Loucy (cell line): Measurements from ENCODE around the gene SLC2A4RG.

Experiments
- H2AFZ ChIP-seq: fragments of 200-600 bp; sonication (generic); 2 replicates; pipeline ENCODE4 v1.6.0; 2016; ENCODE audit warnings: antibody characterized with exemption, mild to moderate bottlenecking, low read length, moderate library complexity
- H3F3A ChIP-seq: fragments of 200-600 bp; 2 replicates; pipeline ENCODE4 v1.6.0; 2016; ENCODE audit warnings: antibody characterized with exemption, low read depth, mild to moderate bottlenecking
- H3K27me3 ChIP-seq: fragments of 200-600 bp; sonication (generic); 2 replicates; pipeline ENCODE4 v1.6.1; 2014; ENCODE audit warnings: low read length, mild to moderate bottlenecking; ENCODE audit not compliant: insufficient read depth, poor library complexity, severe bottlenecking
- H3K36me3 ChIP-seq: fragments of 200-600 bp; sonication (generic); 2 replicates; pipeline ENCODE4 v1.6.1; 2016; ENCODE audit warnings: low read length; ENCODE audit not compliant: insufficient read depth
- H3K4me1 ChIP-seq: fragments of 200-600 bp; sonication (generic); 2 replicates; pipeline ENCODE4 v1.5.1; 2014; ENCODE audit warnings: low read length, mild to moderate bottlenecking; ENCODE audit not compliant: insufficient read depth, poor library complexity, severe bottlenecking
- H3K4me2 ChIP-seq: fragments of 200-600 bp; sonication (generic); 2 replicates; pipeline ENCODE4 v1.6.0; 2014; ENCODE audit warnings: antibody characterized with exemption, low read length, low read depth, mild to moderate bottlenecking; ENCODE audit not compliant: poor library complexity, severe bottlenecking
- H3K4me3 ChIP-seq: fragments of 200-600 bp; sonication (generic); 2 replicates; pipeline ENCODE4 v1.5.1; 2014; ENCODE audit warnings: low read length, mild to moderate bottlenecking, mixed read lengths; ENCODE audit not compliant: poor library complexity, severe bottlenecking
- H3K79me2 ChIP-seq: fragments of 200-600 bp; sonication (generic); 2 replicates; pipeline ENCODE4 v1.6.1; 2014; ENCODE audit warnings: low read length; ENCODE audit not compliant: insufficient read depth
- H3K9ac ChIP-seq: fragments of 200-600 bp; sonication (generic); 2 replicates; pipeline ENCODE4 v1.6.0; 2014; ENCODE audit warnings: mild to moderate bottlenecking, low read depth, low read length, moderate library complexity; ENCODE audit not compliant: poor library complexity, severe bottlenecking
- H3K9me2 ChIP-seq: fragments of 200-600 bp; sonication (generic); replicated peaks from 2 replicates; pipeline ENCODE4 v1.6.1; 2016; ENCODE audit warnings: low read depth, low read length, mixed read lengths
- H3K9me3 ChIP-seq: fragments of 200-600 bp; sonication (generic); 2 replicates; pipeline ENCODE4 v1.6.1; 2014; ENCODE audit warnings: mild to moderate bottlenecking, antibody characterized with exemption, low read length, low read depth; ENCODE audit not compliant: insufficient read depth
- H4K20me1 ChIP-seq: fragments of 200-600 bp; sonication (generic); 2 replicates; pipeline ENCODE4 v1.6.0; 2014; ENCODE audit warnings: antibody characterized with exemption, low read length, mild to moderate bottlenecking; ENCODE audit not compliant: insufficient read depth, poor library complexity, severe bottlenecking
- EZH2phosphoT487 ChIP-seq: fragments of 200-600 bp; IDR thresholded peaks from 2 replicates; pipeline ENCODE4 v1.6.1; 2018; ENCODE audit warnings: antibody characterized with exemption, mild to moderate bottlenecking, moderate library complexity, borderline replicate concordance
- TF ChIP-seq, protein P1 (sequence below): fragments of 200-600 bp; sonication (generic); conservative IDR thresholded peaks from 2 replicates; pipeline ENCODE4 v1.5.1; 2014; ENCODE audit warnings: mild to moderate bottlenecking, antibody characterized with exemption, low read length

Gene SLC2A4RG

DNA sequence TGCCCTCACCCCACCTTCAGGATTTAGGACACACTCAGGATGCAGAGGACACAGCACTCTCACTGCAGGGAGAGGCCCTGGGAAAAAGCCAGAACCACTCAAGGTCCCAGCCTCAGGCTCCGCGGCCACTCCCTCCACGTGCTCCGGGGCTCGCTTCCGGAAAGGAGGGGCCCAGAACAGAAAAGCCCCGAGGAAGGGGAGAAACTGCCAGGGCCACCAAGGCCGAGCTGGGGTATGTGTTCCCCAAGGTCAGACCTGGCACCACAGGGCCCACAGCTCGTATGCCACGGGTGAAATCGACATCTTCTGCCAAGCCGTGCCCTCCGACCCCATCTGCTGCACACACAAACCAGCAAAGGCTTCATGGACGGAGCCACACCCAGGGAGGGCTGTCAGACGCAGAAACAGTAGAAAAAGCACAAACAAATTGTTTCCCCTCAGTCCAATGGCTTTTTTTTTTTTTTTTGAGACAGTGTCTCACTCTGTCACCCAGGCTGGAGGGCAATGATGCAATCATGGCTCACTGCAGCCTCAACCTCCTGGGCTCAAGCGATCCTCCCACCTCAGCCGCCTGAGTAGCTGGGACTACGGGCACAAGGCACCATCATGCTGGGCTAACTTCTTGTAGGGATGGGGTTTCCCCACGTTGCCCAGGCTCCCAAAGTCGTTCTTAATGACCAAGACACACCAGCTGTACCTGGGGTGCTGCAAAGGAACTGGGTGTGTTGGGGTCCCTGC is 33.4 kb downstream of the SLC2A4RG start:
- Histone ChIP-seq H3K9ac (no peak overlapping the region), H3K4me1 (no peaks in the 10 kb centered on the region), H3K79me2 (no peaks in the 10 kb centered on the region), H4K20me1 (no peaks in the 10 kb centered on the region), H3K36me3 (no peaks in the 10 kb centered on the region), H3K27me3 (no peaks in the 10 kb centered on the region), H3K4me3 (no peak overlapping the region), H3K4me2 (no peak overlapping the region), H3K9me2 (no peaks in the 10 kb centered on the region), H2AFZ (no peak overlapping the region), H3F3A (no peaks in the 10 kb centered on the region), H3K9me3 (no peaks in the 10 kb centered on the region)
- no peak for TF ChIP-seq EZH2phosphoT487
- TF ChIP-seq, protein P1, sequence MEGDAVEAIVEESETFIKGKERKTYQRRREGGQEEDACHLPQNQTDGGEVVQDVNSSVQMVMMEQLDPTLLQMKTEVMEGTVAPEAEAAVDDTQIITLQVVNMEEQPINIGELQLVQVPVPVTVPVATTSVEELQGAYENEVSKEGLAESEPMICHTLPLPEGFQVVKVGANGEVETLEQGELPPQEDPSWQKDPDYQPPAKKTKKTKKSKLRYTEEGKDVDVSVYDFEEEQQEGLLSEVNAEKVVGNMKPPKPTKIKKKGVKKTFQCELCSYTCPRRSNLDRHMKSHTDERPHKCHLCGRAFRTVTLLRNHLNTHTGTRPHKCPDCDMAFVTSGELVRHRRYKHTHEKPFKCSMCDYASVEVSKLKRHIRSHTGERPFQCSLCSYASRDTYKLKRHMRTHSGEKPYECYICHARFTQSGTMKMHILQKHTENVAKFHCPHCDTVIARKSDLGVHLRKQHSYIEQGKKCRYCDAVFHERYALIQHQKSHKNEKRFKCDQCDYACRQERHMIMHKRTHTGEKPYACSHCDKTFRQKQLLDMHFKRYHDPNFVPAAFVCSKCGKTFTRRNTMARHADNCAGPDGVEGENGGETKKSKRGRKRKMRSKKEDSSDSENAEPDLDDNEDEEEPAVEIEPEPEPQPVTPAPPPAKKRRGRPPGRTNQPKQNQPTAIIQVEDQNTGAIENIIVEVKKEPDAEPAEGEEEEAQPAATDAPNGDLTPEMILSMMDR, result no peak

DNA sequence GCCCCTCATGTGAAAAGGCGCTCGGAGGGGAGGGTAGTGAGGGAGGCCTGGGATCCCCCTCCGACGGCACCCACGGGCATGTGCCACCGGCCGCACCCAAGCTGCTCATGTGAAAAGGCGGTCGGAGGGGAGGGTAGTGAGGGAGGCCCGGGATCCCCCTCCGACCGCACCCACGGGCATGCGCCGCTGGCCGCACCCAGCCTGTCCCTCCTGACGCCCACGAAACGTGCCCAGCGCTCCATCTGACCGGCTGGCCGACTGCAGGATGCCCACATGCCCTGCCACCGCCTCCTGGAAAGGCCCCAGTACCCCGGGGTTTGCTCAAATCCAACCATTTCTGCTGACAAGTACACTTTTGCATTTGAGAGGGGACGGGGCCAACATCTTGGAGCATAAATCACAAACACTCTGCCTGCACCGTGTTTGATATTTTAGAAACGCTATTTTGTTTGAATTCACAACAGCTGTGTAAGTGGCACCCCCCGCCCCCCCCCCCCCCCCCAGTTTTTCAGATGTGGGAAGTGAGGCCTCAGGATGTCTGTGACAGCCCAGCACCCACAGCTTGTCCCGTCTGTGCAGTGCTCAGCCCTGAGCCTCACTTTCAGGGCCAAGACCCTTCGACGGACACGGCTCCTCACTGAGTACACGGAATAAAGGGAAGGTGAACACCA is 34.1 kb downstream of the SLC2A4RG start:
- Histone ChIP-seq H3K27me3 (no peaks in the 10 kb centered on the region), H3K9me2 (no peaks in the 10 kb centered on the region), H3K4me2 (no peak overlapping the region), H3K9ac (no peak overlapping the region), H3K4me3 (no peak overlapping the region), H3K4me1 (no peaks in the 10 kb centered on the region), H4K20me1 (no peaks in the 10 kb centered on the region), H3F3A (no peaks in the 10 kb centered on the region), H3K9me3 (no peaks in the 10 kb centered on the region), H2AFZ (no peak overlapping the region), H3K36me3 (no peaks in the 10 kb centered on the region), H3K79me2 (no peaks in the 10 kb centered on the region)
- no peak for TF ChIP-seq EZH2phosphoT487
- TF ChIP-seq, protein P1, result no peak

- Histone ChIP-seq H3K4me1 (no peaks in the 10 kb centered on the region), H3K36me3 (no peaks in the 10 kb centered on the region), H2AFZ (no peak overlapping the region), H3K27me3 (no peaks in the 10 kb centered on the region), H3K79me2 (no peaks in the 10 kb centered on the region), H3K9me3 (no peaks in the 10 kb centered on the region), H3K9me2 (no peaks in the 10 kb centered on the region), H3K4me3 (no peak overlapping the region), H3K9ac (no peak overlapping the region), H3K4me2 (no peak overlapping the region), H4K20me1 (no peaks in the 10 kb centered on the region), H3F3A (no peaks in the 10 kb centered on the region)
- no peak for TF ChIP-seq EZH2phosphoT487
- TF ChIP-seq, protein P1, result no peak
Measured at GRCh38 chr20:63774306-63774705, 34.7 kb downstream of the SLC2A4RG start.
